IMR-90 (cell line): Measurements from ENCODE around the gene SPDEF. TPM values are rescaled to one million over a fixed set of nuclear protein-coding genes. Genes with fewer than 3 reads are reported as not detected.

ENCODE experiments used
- ATAC-seq: fragments of 200-7000 bp; cut with Tn5 transposase; 2 replicates; pipeline ENCODE4 v1.9.1; 2020; ENCODE audit warnings: low read depth, mild to moderate bottlenecking, moderate library complexity
- BruUV-seq: library from RNA; stranded (reverse); fragments of 400-500 nt; replicated peaks from 2 replicates; lab custom pipeline; 2021; lab: Mats Ljungman, UMichigan
- CTCF ChIA-PET: fragments of 300-600 bp; formaldehyde crosslinking; extraction: SDS; loops from one replicate; lab custom pipeline; 2021; ENCODE audit warnings: antibody characterized with exemption; lab: Yijun Ruan, JAX
- POLR2A ChIA-PET: fragments of 300-600 bp; sonication (Branson Sonifier 250); formaldehyde crosslinking; loops from one replicate; lab custom pipeline; 2022; ENCODE audit warnings: antibody characterized with exemption; ENCODE audit not compliant: unreplicated experiment; lab: Charles Lee
- DNase-seq: peaks from one replicate; pipeline ENCODE4 v3.0.0; 2013
- H2AFZ ChIP-seq: replicated peaks from 2 replicates; pipeline ENCODE3; 2013; ENCODE audit warnings: low read length, mild to moderate bottlenecking; ENCODE audit not compliant: poor library complexity
- H2AK5ac ChIP-seq: 2 replicates; pipeline ENCODE4 v1.6.1; 2013; ENCODE audit warnings: low read depth, low read length, inconsistent platforms
- H2AK9ac ChIP-seq: replicated peaks from 2 replicates; pipeline ENCODE3; 2013; ENCODE audit warnings: mild to moderate bottlenecking, low read depth, low read length, moderate library complexity; ENCODE audit not compliant: poor library complexity
- H2BK120ac ChIP-seq: 2 replicates; pipeline ENCODE4 v1.6.1; 2013; ENCODE audit warnings: low read depth, low read length, inconsistent platforms
- H2BK15ac ChIP-seq: 3 replicates; pipeline ENCODE4 v1.6.1; 2013; ENCODE audit warnings: low read depth, low read length, inconsistent platforms
- H2BK20ac ChIP-seq: 2 replicates; pipeline ENCODE4 v1.6.1; 2013; ENCODE audit warnings: low read depth, mild to moderate bottlenecking, inconsistent platforms, low read length, moderate library complexity
- H2BK5ac ChIP-seq: 2 replicates; pipeline ENCODE4 v1.6.1; 2013; ENCODE audit warnings: mild to moderate bottlenecking, low read depth, low read length, inconsistent platforms; ENCODE audit not compliant: poor library complexity, severe bottlenecking
- H3K14ac ChIP-seq: replicated peaks from 2 replicates; pipeline ENCODE4 v1.6.1; 2013; ENCODE audit warnings: low read depth, low read length, inconsistent platforms
- H3K18ac ChIP-seq: 2 replicates; pipeline ENCODE4 v1.6.1; 2013; ENCODE audit warnings: low read depth, low read length, control low read depth
- H3K23ac ChIP-seq: 2 replicates; pipeline ENCODE4 v1.6.1; 2013; ENCODE audit warnings: low read depth, low read length, inconsistent platforms
- H3K27ac ChIP-seq: 2 replicates; pipeline ENCODE4 v1.5.1; 2013; ENCODE audit warnings: mild to moderate bottlenecking, control low read depth, low read length; ENCODE audit not compliant: insufficient read depth
- H3K27me3 ChIP-seq: 2 replicates; pipeline ENCODE4 v1.6.1; 2013; ENCODE audit warnings: low read length; ENCODE audit not compliant: control insufficient read depth, insufficient read depth
- H3K36me3 ChIP-seq: 2 replicates; pipeline ENCODE4 v1.6.1; 2013; ENCODE audit warnings: low read length, mixed read lengths; ENCODE audit not compliant: control insufficient read depth, insufficient read depth
- H3K4ac ChIP-seq: 2 replicates; pipeline ENCODE4 v1.6.1; 2013; ENCODE audit warnings: low read depth, low read length, inconsistent platforms
- H3K4me1 ChIP-seq: 2 replicates; pipeline ENCODE4 v1.6.1; 2013; ENCODE audit warnings: low read length, mixed read lengths; ENCODE audit not compliant: control insufficient read depth, insufficient read depth
- H3K4me2 ChIP-seq: 2 replicates; pipeline ENCODE4 v1.6.1; 2013; ENCODE audit warnings: low read depth, mild to moderate bottlenecking, control low read depth, low read length, moderate library complexity
- H3K4me3 ChIP-seq: 2 replicates; pipeline ENCODE4 v1.5.1; 2013; ENCODE audit warnings: low read depth, mild to moderate bottlenecking, control low read depth, low read length, moderate library complexity; ENCODE audit not compliant: insufficient read depth
- H3K56ac ChIP-seq: 2 replicates; pipeline ENCODE4 v1.6.1; 2013; ENCODE audit warnings: low read length, inconsistent platforms; ENCODE audit not compliant: insufficient read depth; ENCODE audit errors: extremely low read depth
- H3K79me1 ChIP-seq, 2 experiments: 2 replicates each; pipeline ENCODE4 v1.6.1; 2013; ENCODE audit warnings: low read length in 2 of 2, inconsistent platforms in 1 of 2, low read depth in 1 of 2
- H3K9ac ChIP-seq: 2 replicates; pipeline ENCODE4 v1.6.1; 2013; ENCODE audit warnings: low read depth, low read length, control low read depth
- H3K9me1 ChIP-seq: 2 replicates; pipeline ENCODE4 v1.6.1; 2013; ENCODE audit warnings: low read length, inconsistent platforms; ENCODE audit not compliant: insufficient read depth
- H3K9me3 ChIP-seq: 2 replicates; pipeline ENCODE4 v1.6.1; 2013; ENCODE audit warnings: low read length; ENCODE audit not compliant: control insufficient read depth, insufficient read depth
- H4K20me1 ChIP-seq: 2 replicates; pipeline ENCODE4 v1.6.1; 2013; ENCODE audit warnings: low read length, inconsistent platforms; ENCODE audit not compliant: insufficient read depth
- H4K5ac ChIP-seq: 2 replicates; pipeline ENCODE4 v1.6.1; 2013; ENCODE audit warnings: mild to moderate bottlenecking, low read depth, low read length, control low read depth
- H4K8ac ChIP-seq, 2 experiments: 2 replicates each; pipeline ENCODE4 v1.6.1; 2013; ENCODE audit warnings: low read depth in 2 of 2, low read length in 2 of 2, control low read depth in 1 of 2, inconsistent platforms in 1 of 2
- H4K91ac ChIP-seq: 2 replicates; pipeline ENCODE4 v1.6.1; 2013; ENCODE audit warnings: low read depth, low read length, inconsistent platforms; ENCODE audit not compliant: insufficient read depth
- BHLHE40 ChIP-seq: fragments of 150-350 bp; IDR thresholded peaks from 2 replicates; pipeline ENCODE4 v1.6.1; 2016; ENCODE audit warnings: mild to moderate bottlenecking, low read depth, low read length
- CTCF ChIP-seq: conservative IDR thresholded peaks from 2 replicates; pipeline ENCODE4 v1.5.1; 2012; ENCODE audit warnings: mild to moderate bottlenecking, low read depth, low read length, improper control_type of control experiment
- MAFK ChIP-seq: IDR thresholded peaks from 2 replicates; pipeline ENCODE4 v1.6.1; 2012; ENCODE audit warnings: low read depth, low read length, improper control_type of control experiment
- MXI1 ChIP-seq: IDR thresholded peaks from 2 replicates; pipeline ENCODE4 v1.6.1; 2012; ENCODE audit warnings: low read depth, mild to moderate bottlenecking, low read length, moderate library complexity, borderline replicate concordance
- NFE2L2 ChIP-seq: fragments of 150-350 bp; IDR thresholded peaks from 2 replicates; pipeline ENCODE4 v1.6.1; 2016; ENCODE audit warnings: low read depth, mild to moderate bottlenecking, low read length
- POLR2A ChIP-seq: IDR thresholded peaks from 2 replicates; pipeline ENCODE4 v1.6.1; 2012; ENCODE audit warnings: mild to moderate bottlenecking, low read depth, low read length
- RAD21 ChIP-seq: IDR thresholded peaks from 2 replicates; pipeline ENCODE4 v1.6.1; 2012; ENCODE audit warnings: low read length, improper control_type of control experiment
- SMC3 ChIP-seq: fragments of 150-350 bp; IDR thresholded peaks from 2 replicates; pipeline ENCODE4 v1.6.1; 2016; ENCODE audit warnings: low read depth, mild to moderate bottlenecking, antibody characterized with exemption, low read length, moderate library complexity
- USF2 ChIP-seq: fragments of 150-350 bp; IDR thresholded peaks from 2 replicates; pipeline ENCODE4 v1.6.1; 2017; ENCODE audit warnings: mild to moderate bottlenecking, antibody characterized with exemption, low read length, low read depth
- WGBS, 2 experiments: methylation state at CpG; one replicate each; pipeline versions ENCODE4 v1.1.5 to v1.1.7; 2013; ENCODE audit warnings: missing lambda C conversion rate in 2 of 2; ENCODE audit not compliant: insufficient read length in 1 of 2; ENCODE audit errors: extremely low coverage in 2 of 2; 5-methylcytosine and 5-hydroxymethylcytosine counted together
- dilution Hi-C: fragments of 300-500 bp; cut with HindIII; formaldehyde crosslinking; loops from one replicate; pipeline ENCODE4 v1.14.3; 2018; ENCODE audit warnings: low sequenced_read_pairs; ENCODE audit not compliant: unreplicated experiment
- in situ Hi-C: fragments of 300-500 bp; cut with MboI; formaldehyde crosslinking; loops from 3 replicates; pipeline ENCODE4 v1.14.3; 2019; ENCODE audit warnings: low sequenced_read_pairs, inconsistent platforms, mixed read lengths
- intact Hi-C: fragments of 100-400 bp; cut with micrococcal nuclease; formaldehyde crosslinking; loops from 2 replicates; pipeline ENCODE4 v1.10.0; 2022
- polyA plus RNA-seq, 3 experiments: library from polyadenylated mRNA; depleted of rRNA; stranded (reverse); fragments of >200 nt; gene quantifications; 2 replicates each; pipeline ENCODE4 v1.2.3, GENCODE V29; 2012; ENCODE audit warnings: low replicate concordance in 1 of 3
- total RNA-seq: library from RNA; depleted of rRNA; stranded (reverse); fragments of >200 nt; gene quantifications from 2 replicates; pipeline ENCODE4 v1.2.3, GENCODE V29; 2012

SPDEF gene
- total and polyA plus RNA-seq, 2 of the 4 experiments (the other 2 are of a cell fraction) = 0.05 TPM; not detected in 1

- H3K4me2 ChIP-seq = no peak overlapping the region
- H2AK9ac ChIP-seq = no peak overlapping the region
- peaks cover 57% of the 10 kb centered on the region for H3K27me3 ChIP-seq
- no peak overlapping the region for H4K91ac ChIP-seq
- ChIA-PET CTCF (no interaction called here), POLR2A (no interaction called here)
- no peak overlapping the region for H3K27ac ChIP-seq
- no peak overlapping the region for H3K9ac ChIP-seq
- no peaks in the 10 kb centered on the region for H4K20me1 ChIP-seq
- H3K4me3 ChIP-seq = no peak overlapping the region
- H4K8ac ChIP-seq = no peak overlapping the region
- H2AK5ac ChIP-seq = no peak overlapping the region
- no peak overlapping the region for H3K23ac ChIP-seq
- no peak overlapping the region for H3K18ac ChIP-seq
- TF ChIP-seq MXI1 (no peak), SMC3 (no peak), NFE2L2 (no peak), BHLHE40 (no peak), USF2 (no peak), MAFK (no peak), RAD21 (no peak), CTCF (no peak), POLR2A (no peak)
- dilution Hi-C loops = no loop called here
- no peak overlapping the region for H2BK120ac ChIP-seq
- H3K9me3 ChIP-seq = peaks cover 3% of the 10 kb centered on the region; the same call in 1 of the 2 replicates
- ATAC-seq (no peak), DNase-seq (no peak)
- H2BK15ac ChIP-seq = no peak overlapping the region
- no peak overlapping the region for H2BK5ac ChIP-seq
- no peak overlapping the region for H3K56ac ChIP-seq
- 100% methylated on average over 5 of the region's 8 CpGs; no CpG with 5 or more reads in 1 of the 2 experiments for WGBS, 2 experiments
- no peaks in the 10 kb centered on the region for H3K9me1 ChIP-seq
- no peak overlapping the region for H4K5ac ChIP-seq
- H2AFZ ChIP-seq = no peak overlapping the region
- no peak overlapping the region for H2BK20ac ChIP-seq
- H3K36me3 ChIP-seq = no peaks in the 10 kb centered on the region
- H3K4ac ChIP-seq = no peak overlapping the region
- H3K79me1 ChIP-seq = no peaks in the 10 kb centered on the region
- BruUV-seq = no TSS peak
- H3K14ac ChIP-seq = no peak overlapping the region
- H3K4me1 ChIP-seq = peaks cover 1% of the 10 kb centered on the region; the same call in 1 of the 2 replicates
- in situ Hi-C loops = no loop called here
- intact Hi-C loops = no loop called here
Observed at GRCh38 chr6:34514112-34514511, 42.0 kb downstream of the SPDEF start.
